ENCODE data around the gene FOXJ1.

DNA sequence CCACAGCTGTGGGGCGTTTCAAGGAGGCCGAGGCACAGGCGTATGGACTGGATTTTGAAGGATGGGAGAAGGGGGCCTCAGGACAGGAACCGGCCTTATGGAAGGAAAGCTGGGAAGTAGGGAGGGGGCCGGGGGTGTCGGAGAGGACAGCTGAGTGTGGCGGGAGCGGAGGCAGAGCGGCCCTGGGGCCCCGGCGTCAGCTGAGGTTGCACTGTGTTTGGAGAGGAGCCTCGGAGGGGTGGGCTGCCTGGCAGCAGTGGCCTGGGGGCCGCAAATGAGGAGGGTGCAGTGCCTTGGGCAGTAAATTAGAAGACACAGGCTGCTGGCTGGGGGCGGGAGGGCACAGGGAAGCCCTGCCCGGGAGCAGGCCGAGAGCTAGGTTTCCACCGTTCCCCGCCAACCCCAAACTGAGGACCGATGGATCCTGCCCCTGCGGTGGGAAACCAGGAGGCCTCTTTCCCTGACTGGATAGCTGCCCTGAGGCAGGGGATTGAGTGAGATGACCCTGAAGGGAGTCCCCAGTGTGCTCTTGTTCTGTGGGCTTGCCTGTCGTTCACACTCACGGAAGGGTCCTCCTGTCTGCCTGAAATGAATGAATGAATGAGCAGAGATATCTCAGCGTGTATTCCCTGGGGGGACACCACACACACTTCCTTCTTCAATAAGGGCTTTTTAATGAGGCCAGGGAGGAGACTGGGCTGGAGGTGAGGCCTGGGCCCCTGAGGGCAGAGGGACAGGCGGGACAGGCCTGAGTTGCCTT lies 18.4 kb downstream of the FOXJ1 start:
- TF ChIP-seq CTCF (IDR thresholded peaks at IDR 0.05), result no peak
- no peak for TF ChIP-seq EP300 (IDR thresholded peaks at IDR 0.05)

Data from tibial nerve (tissue), 4 donors.